Pancreas (tissue), 10 donors: ENCODE measurements around the gene MUC5B. TPM values are rescaled to one million over a fixed set of nuclear protein-coding genes. Genes with fewer than 3 reads are reported as not detected.
A peak's percentile ranks its signal among the peaks of the same experiment; 100 is the strongest.

Experiments used
- ATAC-seq, 4 donors: fragments of 200-7000 bp; cut with Tn5 transposase; one replicate each; pipeline versions ENCODE4 v1.8.0 to v1.9.1; 2020; ENCODE audit warnings: mild to moderate bottlenecking in 4 of 4, moderate library complexity in 4 of 4
- DNase-seq, 6 donors: peaks; one replicate each; pipeline ENCODE4 v3.0.0-alpha.2; 2020
- FAIRE-seq: peaks from 2 replicates; lab custom pipeline; 2012; peaks lifted over from hg19 to GRCh38; lab: Jason Lieb, UNC
- H3K27ac ChIP-seq, 4 donors: fragments of 200-600 bp; sonication (generic); 1 replicate in 3 of 4; 2 replicates in 1 of 4; pipeline versions ENCODE4 v1.5.0 to v1.8.0; 2020
- H3K27me3 ChIP-seq, 4 donors: fragments of 200-600 bp; one replicate each; pipeline ENCODE4 v1.8.0; 2021
- H3K36me3 ChIP-seq, 3 donors: fragments of 200-600 bp; sonication (generic) in 1 of 3; one replicate each; pipeline versions ENCODE4 v1.5.0 to v1.8.0; 2020 to 2021
- H3K4me1 ChIP-seq, 3 donors: fragments of 200-600 bp; one replicate each; pipeline ENCODE4 v1.8.0; 2021
- H3K4me3 ChIP-seq, 4 donors: fragments of 200-600 bp; sonication (generic) in 2 of 4; one replicate each; pipeline versions ENCODE4 v1.5.0 to v1.8.0; 2020 to 2021
- H3K9me3 ChIP-seq, 4 donors: fragments of 200-600 bp; one replicate each; pipeline ENCODE4 v1.8.0; 2021
- WGBS, 2 donors: extraction: QIAGEN DNeasy Blood & Tissue Kit; methylation state at CpG; one replicate each; pipeline ENCODE4 v1.1.7; 2013; 5-methylcytosine and 5-hydroxymethylcytosine counted together
- intact Hi-C, 3 donors: fragments of 100-400 bp; cut with DNase I; formaldehyde crosslinking; loops; one replicate each; pipeline versions ENCODE4 v1.11.1 to v1.14.2; 2022
- polyA plus RNA-seq, 2 donors: library from polyadenylated mRNA; stranded (reverse); fragments of 200-250 nt; gene quantifications; one replicate each; pipeline ENCODE4 v1.2.3, GENCODE V29; 2013
- total RNA-seq, 6 donors: library from RNA; stranded (reverse); fragmentation: NEBNext Ultra II Directional in 4 of 6; extraction: Animal tissue kit (Norgen Biotek cat#: 25700) in 4 of 6; gene quantifications; one replicate each; pipeline versions ENCODE4 v1.2.1 to v1.2.4, GENCODE V29; 2021 to 2023
- TF ChIP-seq, protein P1 (sequence below), 4 donors: fragments of 200-600 bp; sonication (generic) in 3 of 4; IDR thresholded peaks; one replicate each; pipeline versions ENCODE4 v1.5.0 to v1.8.0; 2021; ENCODE audit warnings: antibody characterized with exemption in 4 of 4
- donor health status: healthy with polysubstance abuse.
- donor health status: DM: no; HTN: no; CAD: no; lungs with moderate emphysema.
- donor health status: DM: no; HTN: no; CAD: no.
- donor health status: control.
- donor health status: control.
- donor health status: Bipolar disorder and iron deficiency.
- donor health status: DM: yes; HTN: yes; CAD: no.
- donor health status: DM: no; HTN: no; CAD: no.
- donor health status: DM: no; HTN: no; CAD: no.
- donor health status: DM: yes; HTN: yes; CAD: no.

Gene MUC5B
- total and polyA plus RNA-seq, 8 donors: 5.1 to 65.4 (median 15.1) TPM

DNA sequence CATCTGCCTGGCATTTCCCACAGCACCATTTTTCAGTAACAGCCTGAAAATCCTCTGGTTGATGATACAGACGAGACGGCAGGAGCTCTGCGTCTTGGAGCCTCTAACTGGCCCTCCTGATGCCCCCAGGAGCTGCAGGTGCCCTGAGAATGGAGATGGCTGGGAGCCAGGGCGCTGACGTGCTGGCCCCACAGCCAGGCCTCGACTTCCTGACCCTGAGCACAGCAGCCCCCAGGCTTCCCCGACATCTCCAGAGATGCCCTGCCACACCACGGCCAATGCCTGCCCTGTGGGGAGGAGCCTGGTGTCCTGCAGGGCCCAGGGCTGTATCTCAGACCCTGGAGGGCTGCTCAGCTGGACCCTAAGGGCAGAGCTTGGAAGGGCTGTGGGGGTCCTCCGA, 65.1 kb downstream of the MUC5B start:
- FAIRE-seq (no peak), DNase-seq (peak in 1 of 6 donors; percentile 67), ATAC-seq (no peak)
- intact Hi-C loops: no loop called here
- 92 to 94% methylated on average over 9 of the region's 9 CpGs for WGBS, 2 donors
- TF ChIP-seq, protein P1, sequence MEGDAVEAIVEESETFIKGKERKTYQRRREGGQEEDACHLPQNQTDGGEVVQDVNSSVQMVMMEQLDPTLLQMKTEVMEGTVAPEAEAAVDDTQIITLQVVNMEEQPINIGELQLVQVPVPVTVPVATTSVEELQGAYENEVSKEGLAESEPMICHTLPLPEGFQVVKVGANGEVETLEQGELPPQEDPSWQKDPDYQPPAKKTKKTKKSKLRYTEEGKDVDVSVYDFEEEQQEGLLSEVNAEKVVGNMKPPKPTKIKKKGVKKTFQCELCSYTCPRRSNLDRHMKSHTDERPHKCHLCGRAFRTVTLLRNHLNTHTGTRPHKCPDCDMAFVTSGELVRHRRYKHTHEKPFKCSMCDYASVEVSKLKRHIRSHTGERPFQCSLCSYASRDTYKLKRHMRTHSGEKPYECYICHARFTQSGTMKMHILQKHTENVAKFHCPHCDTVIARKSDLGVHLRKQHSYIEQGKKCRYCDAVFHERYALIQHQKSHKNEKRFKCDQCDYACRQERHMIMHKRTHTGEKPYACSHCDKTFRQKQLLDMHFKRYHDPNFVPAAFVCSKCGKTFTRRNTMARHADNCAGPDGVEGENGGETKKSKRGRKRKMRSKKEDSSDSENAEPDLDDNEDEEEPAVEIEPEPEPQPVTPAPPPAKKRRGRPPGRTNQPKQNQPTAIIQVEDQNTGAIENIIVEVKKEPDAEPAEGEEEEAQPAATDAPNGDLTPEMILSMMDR (IDR thresholded peaks at IDR 0.05): no peak
- Histone ChIP-seq H3K27ac (no peak overlapping the region), H3K4me1 (no peaks in the 10 kb centered on the region), H3K27me3 (no peaks in the 10 kb centered on the region), H3K36me3 (peaks cover 0 to 62% (median 35%) of the 10 kb centered on the region in 3 donors), H3K9me3 (no peaks in the 10 kb centered on the region), H3K4me3 (no peak overlapping the region)

- ATAC-seq (no peak), FAIRE-seq (no peak), DNase-seq (peak in 2 of 6 donors; percentile 49 to 64)
- no peak overlapping the region for H3K4me3 ChIP-seq
- no peaks in the 10 kb centered on the region for H3K27me3 ChIP-seq
- H3K9me3 ChIP-seq: no peaks in the 10 kb centered on the region
- TF ChIP-seq, protein P1 (IDR thresholded peaks at IDR 0.05): no peak
- intact Hi-C loops: no loop called here
- H3K36me3 ChIP-seq: peaks cover 0 to 62% (median 41%) of the 10 kb centered on the region in 3 donors
- no peak overlapping the region for H3K27ac ChIP-seq
- no peaks in the 10 kb centered on the region for H3K4me1 ChIP-seq
- 90 to 93% methylated on average over 29 to 30 of the region's 30 CpGs for WGBS, 2 donors
Measured at GRCh38 chr11:1288426-1289151, 65.7 kb downstream of the MUC5B start.

DNA sequence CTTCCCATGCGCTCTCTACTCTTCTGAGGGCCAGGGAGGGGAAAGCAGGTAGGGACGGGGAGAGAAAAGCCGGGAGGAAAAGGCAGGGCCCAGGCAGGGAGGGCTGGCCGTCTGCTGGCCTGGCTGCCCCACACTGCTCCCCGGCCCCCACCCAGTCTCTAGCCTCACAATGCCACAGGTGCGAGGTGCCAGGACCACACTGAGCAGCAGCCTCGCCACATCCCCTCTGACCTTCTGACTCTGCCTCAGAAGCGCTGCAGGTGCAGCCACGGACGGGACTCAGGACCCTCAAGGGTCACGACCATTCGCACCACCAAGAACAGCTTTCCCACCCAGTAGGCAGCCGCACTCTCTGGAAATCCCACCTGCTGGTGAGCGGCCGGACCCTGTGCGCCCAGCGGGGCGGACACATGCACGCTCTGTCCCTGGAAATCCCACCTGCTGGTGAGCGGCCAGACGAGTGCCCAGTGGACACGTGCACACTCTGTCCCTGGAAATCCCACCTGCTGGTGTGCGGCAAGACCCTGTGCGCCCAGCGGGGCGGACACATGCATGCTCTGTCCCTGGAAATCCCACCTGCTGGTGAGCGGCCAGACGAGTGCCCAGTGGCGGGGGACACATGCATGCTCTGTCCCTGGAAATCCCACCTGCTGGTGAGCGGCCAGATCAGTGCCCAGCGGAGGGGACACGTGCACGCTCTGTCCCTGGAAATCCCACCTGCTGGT, 66.5 kb downstream of the MUC5B start:
- intact Hi-C loops: no loop called here
- no peaks in the 10 kb centered on the region for H3K27me3 ChIP-seq
- 94 to 97% methylated on average over 28 to 33 of the region's 33 CpGs for WGBS, 2 donors
- no peaks in the 10 kb centered on the region for H3K9me3 ChIP-seq
- H3K4me3 ChIP-seq: no peak overlapping the region
- no peaks in the 10 kb centered on the region for H3K4me1 ChIP-seq
- FAIRE-seq (no peak), DNase-seq (peak in 2 of 6 donors; percentile 46 to 63), ATAC-seq (no peak)
- peaks cover 0 to 66% (median 42%) of the 10 kb centered on the region in 3 donors for H3K36me3 ChIP-seq
- H3K27ac ChIP-seq: no peak overlapping the region
- TF ChIP-seq, protein P1 (IDR thresholded peaks at IDR 0.05): no peak

DNA sequence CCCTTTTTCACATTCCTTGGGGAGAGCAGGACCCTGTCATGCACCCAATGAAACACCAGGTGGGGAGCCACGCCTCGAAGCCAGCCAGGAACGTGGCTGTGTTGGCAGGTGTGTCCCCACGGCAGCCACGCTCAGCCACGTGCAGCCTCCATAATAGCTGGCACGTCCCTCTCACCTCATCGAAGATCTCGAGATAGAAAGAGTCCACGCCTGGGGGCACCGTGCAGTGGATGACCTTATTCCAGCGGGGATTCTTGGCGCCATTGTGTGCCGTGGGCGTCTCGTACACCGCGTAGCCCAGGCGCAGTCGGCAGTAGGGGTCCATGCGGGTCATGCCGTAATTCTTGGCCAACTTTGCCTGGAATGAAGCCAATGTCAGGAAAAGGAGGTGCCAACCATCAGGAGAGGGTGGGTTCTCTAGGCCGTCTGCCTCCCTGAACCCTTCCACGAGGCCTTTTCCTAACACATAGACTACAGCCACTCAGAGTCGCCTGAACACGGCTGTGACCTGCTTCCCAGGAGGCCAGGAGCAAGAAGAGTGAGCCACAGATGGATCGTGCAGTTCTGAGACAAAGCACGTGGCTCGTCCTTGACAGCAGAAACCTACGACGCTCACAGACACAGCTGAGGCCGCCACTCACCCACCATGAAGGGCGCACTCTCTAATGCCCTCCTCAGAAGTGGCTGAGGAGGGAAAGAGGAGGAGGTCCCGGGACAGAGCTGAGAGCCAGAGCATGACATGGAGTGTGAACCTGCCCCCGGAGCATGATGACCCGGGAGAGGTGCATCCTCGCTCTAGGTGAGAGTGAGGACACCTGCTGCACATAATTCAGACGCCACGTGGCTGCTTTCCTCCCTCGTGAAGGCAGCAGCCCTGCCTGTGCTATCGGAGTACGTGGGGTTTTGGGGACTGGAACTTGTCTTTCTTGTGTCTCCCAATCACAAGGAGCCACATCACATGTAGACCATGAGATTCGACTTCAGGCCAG, 67.5 kb downstream of the MUC5B start:
- H3K9me3 ChIP-seq: no peaks in the 10 kb centered on the region
- TF ChIP-seq, protein P1 (IDR thresholded peaks at IDR 0.05): no peak
- H3K4me1 ChIP-seq: no peaks in the 10 kb centered on the region
- FAIRE-seq (no peak), DNase-seq (peak in 1 of 6 donors; percentile 45), ATAC-seq (no peak)
- WGBS, 2 donors: 88 to 90% methylated on average over 43 of the region's 43 CpGs
- intact Hi-C loops: loop anchor here in 1 of 3 donors (5.0 kb wide), 1 partner anchor 227 kb away; no protein-coding TSS in a partner anchor
- no peak overlapping the region for H3K4me3 ChIP-seq
- no peaks in the 10 kb centered on the region for H3K27me3 ChIP-seq
- peaks cover 0 to 61% (median 33%) of the 10 kb centered on the region in 3 donors for H3K36me3 ChIP-seq
- no peak overlapping the region for H3K27ac ChIP-seq
